ENCODE measurements around the gene NREP. TPM values are rescaled to one million over a fixed set of nuclear protein-coding genes. Genes with fewer than 3 reads are reported as not detected.

The NREP gene
- total RNA-seq, 1 donor from 2014 or later = 1,006 TPM

GRCh38 chr5:111743988-111744387 lies 13.0 kb downstream of the NREP start:
- no peak for DNase-seq (ENCODE audit: low spot score)
- Mint-ChIP-seq H3K9me3 (ENCODE audit: low read depth) (no peaks in the 10 kb centered on the region), H3K4me3 (ENCODE audit: unreplicated experiment) (peak overlapping the region; percentile 0), H3K27ac (ENCODE audit: unreplicated experiment) (peak overlapping the region; percentile 92), H3K4me1 (ENCODE audit: low read depth) (peaks cover 98% of the 10 kb centered on the region), H3K36me3 (ENCODE audit: low read depth) (peaks cover 8% of the 10 kb centered on the region), H3K27me3 (ENCODE audit: low read depth) (no peaks in the 10 kb centered on the region)
- TF ChIP-seq CTCF (IDR thresholded peaks at IDR 0.05) = no peak

- Mint-ChIP-seq H3K4me1 (ENCODE audit: low read depth) (peaks cover 98% of the 10 kb centered on the region), H3K4me3 (ENCODE audit: unreplicated experiment) (peak overlapping the region; percentile 0), H3K27me3 (ENCODE audit: low read depth) (no peaks in the 10 kb centered on the region), H3K36me3 (ENCODE audit: low read depth) (peaks cover 8% of the 10 kb centered on the region), H3K27ac (ENCODE audit: unreplicated experiment) (peak overlapping the region; percentile 92), H3K9me3 (ENCODE audit: low read depth) (no peaks in the 10 kb centered on the region)
- no peak for TF ChIP-seq CTCF (IDR thresholded peaks at IDR 0.05)
- no peak for DNase-seq (ENCODE audit: low spot score)
These were observed 13.5 kb downstream of the NREP start for GRCh38 chr5:111743512-111743911.

GRCh38 chr5:111742177-111742994 lies 14.6 kb downstream of the NREP start:
- no peak for DNase-seq (ENCODE audit: low spot score)
- Mint-ChIP-seq H3K9me3 (ENCODE audit: low read depth) (no peaks in the 10 kb centered on the region), H3K4me3 (ENCODE audit: unreplicated experiment) (peak overlapping the region; percentile 57), H3K27me3 (ENCODE audit: low read depth) (no peaks in the 10 kb centered on the region), H3K36me3 (ENCODE audit: low read depth) (peaks cover 11% of the 10 kb centered on the region), H3K4me1 (ENCODE audit: low read depth) (peaks cover 98% of the 10 kb centered on the region), H3K27ac (ENCODE audit: unreplicated experiment) (peak overlapping the region; percentile 92)
- TF ChIP-seq CTCF (IDR thresholded peaks at IDR 0.05) = no peak

- H3K4me1 Mint-ChIP-seq (ENCODE audit: low read depth) = peaks cover 98% of the 10 kb centered on the region
- no peaks in the 10 kb centered on the region for H3K9me3 Mint-ChIP-seq (ENCODE audit: low read depth)
- peaks cover 13% of the 10 kb centered on the region for H3K36me3 Mint-ChIP-seq (ENCODE audit: low read depth)
- no peak overlapping the region for H3K4me3 Mint-ChIP-seq (ENCODE audit: unreplicated experiment)
- H3K27me3 Mint-ChIP-seq (ENCODE audit: low read depth) = no peaks in the 10 kb centered on the region
- DNase-seq (ENCODE audit: low spot score) = no peak
- H3K27ac Mint-ChIP-seq (ENCODE audit: unreplicated experiment) = peak overlapping the region; percentile 92
- TF ChIP-seq CTCF (IDR thresholded peaks at IDR 0.05) = no peak
These were observed 15.7 kb downstream of the NREP start for GRCh38 chr5:111741278-111741677.

- Mint-ChIP-seq H3K27ac (ENCODE audit: unreplicated experiment) (peak overlapping the region; percentile 97), H3K36me3 (ENCODE audit: low read depth) (peaks cover 19% of the 10 kb centered on the region), H3K4me1 (ENCODE audit: low read depth) (peaks cover 97% of the 10 kb centered on the region), H3K4me3 (ENCODE audit: unreplicated experiment) (no peak overlapping the region), H3K27me3 (ENCODE audit: low read depth) (no peaks in the 10 kb centered on the region), H3K9me3 (ENCODE audit: low read depth) (no peaks in the 10 kb centered on the region)
- no peak for DNase-seq (ENCODE audit: low spot score)
- TF ChIP-seq CTCF (IDR thresholded peaks at IDR 0.05) = no peak
These were observed 17.6 kb downstream of the NREP start for GRCh38 chr5:111739416-111739815.
